Measurements from ENCODE around the gene DNMT3A.

Gene DNMT3A

GRCh38 chr2:25293145-25293544 is 48.6 kb downstream of the DNMT3A start:
- no peak for DNase-seq
- no peak for TF ChIP-seq POLR2A (IDR thresholded peaks at IDR 0.05; ENCODE audit: low read length)
- TF ChIP-seq GATA1 (IDR thresholded peaks at IDR 0.05; ENCODE audit: low read depth, low read length), result no peak

GRCh38 chr2:25292408-25292807 is 49.3 kb downstream of the DNMT3A start:
- TF ChIP-seq POLR2A (IDR thresholded peaks at IDR 0.05; ENCODE audit: low read length) (no peak), GATA1 (IDR thresholded peaks at IDR 0.05; ENCODE audit: low read depth, low read length) (no peak)
- DNase-seq, result no peak

- TF ChIP-seq GATA1 (IDR thresholded peaks at IDR 0.05; ENCODE audit: low read depth, low read length), result no peak
- TF ChIP-seq POLR2A (IDR thresholded peaks at IDR 0.05; ENCODE audit: low read length), result no peak
- no peak for DNase-seq
These were observed 50.8 kb downstream of the DNMT3A start for GRCh38 chr2:25290811-25291495.

GRCh38 chr2:25286723-25287483 is 54.8 kb downstream of the DNMT3A start:
- DNase-seq, result no peak
- TF ChIP-seq GATA1 (IDR thresholded peaks at IDR 0.05; ENCODE audit: low read depth, low read length) (no peak), POLR2A (IDR thresholded peaks at IDR 0.05; ENCODE audit: low read length) (no peak)

- no peak for TF ChIP-seq GATA1 (IDR thresholded peaks at IDR 0.05; ENCODE audit: low read depth, low read length)
- TF ChIP-seq POLR2A (IDR thresholded peaks at IDR 0.05; ENCODE audit: low read length), result no peak
- no peak for DNase-seq
These were observed 55.7 kb downstream of the DNMT3A start for GRCh38 chr2:25286025-25286400.

GRCh38 chr2:25285265-25286024 is 56.3 kb downstream of the DNMT3A start:
- no peak for DNase-seq
- TF ChIP-seq GATA1 (IDR thresholded peaks at IDR 0.05; ENCODE audit: low read depth, low read length) (no peak), POLR2A (IDR thresholded peaks at IDR 0.05; ENCODE audit: low read length) (no peak)

GRCh38 chr2:25284756-25285155 is 57.0 kb downstream of the DNMT3A start:
- TF ChIP-seq GATA1 (IDR thresholded peaks at IDR 0.05; ENCODE audit: low read depth, low read length) (no peak), POLR2A (IDR thresholded peaks at IDR 0.05; ENCODE audit: low read length) (no peak)
- no peak for DNase-seq

- TF ChIP-seq POLR2A (IDR thresholded peaks at IDR 0.05; ENCODE audit: low read length) (no peak), GATA1 (IDR thresholded peaks at IDR 0.05; ENCODE audit: low read depth, low read length) (no peak)
These were observed 57.8 kb downstream of the DNMT3A start for GRCh38 chr2:25283921-25284320.

GRCh38 chr2:25281941-25282340 is 59.8 kb downstream of the DNMT3A start:
- no peak for DNase-seq
- TF ChIP-seq POLR2A (IDR thresholded peaks at IDR 0.05; ENCODE audit: low read length) (no peak), GATA1 (IDR thresholded peaks at IDR 0.05; ENCODE audit: low read depth, low read length) (no peak)

More at GRCh38 chr2:25283921-25284320, 57.8 kb downstream of the DNMT3A start:
- no peak for DNase-seq

GRCh38 chr2:25281522-25281921 is 60.2 kb downstream of the DNMT3A start:
- DNase-seq, result no peak
- no peak for TF ChIP-seq POLR2A (IDR thresholded peaks at IDR 0.05; ENCODE audit: low read length)
- TF ChIP-seq GATA1 (IDR thresholded peaks at IDR 0.05; ENCODE audit: low read depth, low read length), result no peak

- TF ChIP-seq GATA1 (IDR thresholded peaks at IDR 0.05; ENCODE audit: low read depth, low read length), result no peak
- TF ChIP-seq POLR2A (IDR thresholded peaks at IDR 0.05; ENCODE audit: low read length), result no peak
- DNase-seq, result no peak
These were observed 61.6 kb downstream of the DNMT3A start for GRCh38 chr2:25280051-25280687.

- TF ChIP-seq GATA1 (IDR thresholded peaks at IDR 0.05; ENCODE audit: low read depth, low read length) (no peak), POLR2A (IDR thresholded peaks at IDR 0.05; ENCODE audit: low read length) (no peak)
- peak; percentile 67 to 75 for DNase-seq
These were observed 62.6 kb downstream of the DNMT3A start for GRCh38 chr2:25279091-25279651.
